GM19023 (cell line): ENCODE measurements around the gene RBM42.
"Not testable (repeated sequence)": the region's sequence is repeated elsewhere in the genome, so short reads cannot be mapped to it uniquely, and the experiment has no call there.

ENCODE experiments used
- ATAC-seq: cut with Tn5 transposase; IDR thresholded peaks from one replicate; pipeline ENCODE4 v1.9.1; 2021; ENCODE audit warnings: mild to moderate bottlenecking, moderate library complexity; ENCODE audit not compliant: unreplicated experiment

Gene RBM42

GRCh38 chr19:35648017-35648961 lies 19.5 kb downstream of the RBM42 start, which contains the start of gene COX6B1:
COX6B1 (plus strand) TSS chr19:35648323; CDS start chr19:35651244, 2,921 bp downstream.
- peak; percentile 51 for ATAC-seq

GRCh38 chr19:35650581-35650980 lies 21.7 kb downstream of the RBM42 start:
- no peak for ATAC-seq

GRCh38 chr19:35654828-35655227 lies 26.0 kb downstream of the RBM42 start:
- ATAC-seq = not testable (repeated sequence)

DNA sequence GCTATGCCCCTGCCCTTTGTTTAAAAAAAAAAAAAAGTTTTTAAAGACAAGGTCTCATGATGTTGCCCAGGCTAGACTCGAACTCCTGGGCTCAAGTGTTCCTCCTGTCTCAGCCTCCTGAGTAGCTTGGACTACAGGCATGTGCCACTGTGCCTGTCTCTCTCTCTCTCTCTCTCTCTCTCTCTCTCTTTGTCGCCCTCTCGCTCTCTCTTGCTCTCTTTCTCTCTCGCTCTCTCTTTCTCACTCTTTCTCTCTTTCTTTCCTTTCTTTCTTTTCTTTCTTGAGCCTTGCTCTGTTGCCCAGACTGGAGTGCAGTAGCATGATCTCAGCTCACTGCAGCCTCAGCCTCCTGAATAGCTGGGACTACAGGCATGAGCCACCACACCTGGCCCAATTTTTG lies 26.8 kb downstream of the RBM42 start:
- no peak for ATAC-seq

DNA sequence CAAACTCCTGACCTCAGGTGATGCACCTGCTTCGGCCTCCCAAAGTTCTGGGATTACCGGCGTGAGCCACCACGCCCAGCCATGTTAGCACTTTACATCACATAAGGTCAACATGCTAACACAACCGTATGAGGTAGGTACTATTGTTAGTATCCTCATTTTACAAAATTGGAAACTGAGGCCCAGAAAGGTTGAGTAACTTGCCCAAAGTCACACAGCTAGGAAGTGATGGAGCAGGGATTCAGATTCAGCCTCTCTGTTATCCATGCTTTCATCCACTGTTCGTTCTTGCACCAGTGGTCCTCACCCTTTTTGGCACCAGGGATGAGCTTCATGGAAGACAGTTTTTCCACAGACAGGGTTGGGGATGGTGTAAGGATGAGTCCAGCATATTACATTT lies 27.9 kb downstream of the RBM42 start:
- no peak for ATAC-seq

DNA sequence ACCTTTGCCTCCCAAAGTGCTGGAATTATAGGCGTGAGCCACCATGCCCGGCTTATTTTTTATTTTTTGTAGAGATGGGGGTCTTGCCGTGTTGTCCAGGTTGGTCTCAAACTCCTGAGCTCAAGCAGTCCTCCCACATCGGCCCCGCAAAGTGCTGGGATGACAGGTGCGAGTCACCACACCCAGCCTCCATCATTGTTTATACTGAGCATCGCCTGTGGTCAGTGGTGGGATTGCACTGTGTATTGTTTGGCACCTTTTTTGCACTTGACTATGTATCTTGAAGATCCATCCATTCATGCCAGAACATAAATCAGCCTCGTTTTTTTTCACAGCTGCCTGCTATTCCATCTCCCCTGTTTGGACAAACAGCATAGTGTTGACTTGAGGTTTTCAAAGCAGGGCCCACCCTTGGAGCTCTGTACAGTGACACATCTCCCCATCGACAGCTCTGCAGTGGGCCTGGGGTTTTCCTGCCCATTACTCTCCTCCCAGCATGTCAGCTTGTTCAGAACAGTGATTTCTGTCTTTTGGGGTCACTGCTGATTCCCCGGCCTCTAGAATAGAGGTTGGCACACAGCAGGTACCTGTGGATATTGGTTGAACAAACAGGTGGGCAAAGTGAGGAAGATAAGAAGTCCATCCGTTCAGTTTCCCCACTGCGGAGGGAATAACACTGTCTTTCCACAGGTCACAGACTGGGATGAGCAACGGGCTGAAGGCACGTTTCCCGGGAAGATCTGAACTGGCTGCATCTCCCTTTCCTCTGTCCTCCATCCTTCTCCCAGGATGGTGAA lies 29.3 kb downstream of the RBM42 start:
- ATAC-seq = no peak

GRCh38 chr19:35661995-35662340 lies 33.1 kb downstream of the RBM42 start:
- ATAC-seq = no peak

DNA sequence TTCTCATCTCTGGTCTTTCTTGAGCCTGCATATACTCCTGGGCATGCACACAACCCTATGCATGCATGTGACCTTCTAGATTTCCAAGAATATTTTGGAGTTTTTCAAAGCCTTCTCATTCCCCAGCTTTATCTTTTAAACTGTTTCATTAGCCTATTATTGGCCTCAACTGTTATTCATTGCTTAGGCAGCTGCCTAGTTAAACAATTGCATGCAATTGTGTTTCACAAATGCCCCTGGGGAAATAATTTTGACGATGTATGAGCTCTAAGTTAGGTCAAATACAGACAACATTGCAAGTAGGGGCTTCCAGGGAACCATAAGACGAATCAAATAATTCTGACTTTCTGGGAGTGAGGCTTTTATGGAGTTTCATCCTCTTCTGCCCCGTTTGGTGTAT lies 35.1 kb downstream of the RBM42 start:
- no peak for ATAC-seq

GRCh38 chr19:35665157-35665556 lies 36.3 kb downstream of the RBM42 start:
- ATAC-seq = no peak

DNA sequence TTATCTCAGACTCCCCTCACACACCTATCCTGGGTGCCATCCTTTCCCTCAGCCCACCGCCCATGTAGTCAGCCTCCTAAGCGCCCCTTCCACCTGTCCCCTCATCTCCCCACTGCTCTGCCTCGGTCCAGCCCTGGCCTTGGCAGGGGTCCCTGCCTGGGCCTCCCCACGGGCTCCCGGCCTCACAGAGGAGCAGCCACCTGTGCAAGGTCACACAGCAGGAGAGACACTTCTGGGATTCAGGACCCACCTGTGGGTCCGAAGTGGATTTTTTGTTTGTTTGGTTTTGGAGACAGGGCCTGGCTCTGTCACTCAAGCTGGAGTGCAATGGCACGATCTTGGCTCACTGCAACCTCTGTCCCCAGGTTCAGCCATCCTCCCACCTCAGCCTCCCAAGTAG lies 36.8 kb downstream of the RBM42 start:
- ATAC-seq = no peak

- ATAC-seq = no peak
Observed at GRCh38 chr19:35666251-35666913, 37.5 kb downstream of the RBM42 start, which contains the start of gene UPK1A. UPK1A (plus strand) TSS chr19:35666517; CDS start chr19:35666813, 296 bp downstream.

GRCh38 chr19:35669566-35669965 lies 40.7 kb downstream of the RBM42 start:
- ATAC-seq = no peak

- ATAC-seq = no peak
Observed at GRCh38 chr19:35669974-35670373, 41.1 kb downstream of the RBM42 start.

DNA sequence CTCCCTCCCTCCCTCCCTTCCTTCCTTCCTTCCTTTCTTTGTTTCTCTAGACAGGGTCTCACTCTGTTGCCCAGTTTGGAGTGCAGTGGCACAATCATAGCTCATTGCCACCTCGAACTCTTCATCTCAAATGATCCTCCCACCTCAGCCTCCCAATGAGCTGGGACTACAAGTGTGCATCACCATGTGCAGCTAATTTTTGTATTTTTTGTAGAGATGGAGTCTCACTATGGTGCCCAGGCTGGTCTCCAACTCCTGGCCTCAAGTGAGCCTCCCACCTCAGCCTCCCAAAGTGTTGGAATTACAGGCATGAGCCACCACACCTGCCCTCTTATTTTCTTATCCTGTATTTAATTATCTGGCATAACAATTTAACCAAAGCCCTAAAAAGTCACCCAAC lies 41.9 kb downstream of the RBM42 start:
- no peak for ATAC-seq

DNA sequence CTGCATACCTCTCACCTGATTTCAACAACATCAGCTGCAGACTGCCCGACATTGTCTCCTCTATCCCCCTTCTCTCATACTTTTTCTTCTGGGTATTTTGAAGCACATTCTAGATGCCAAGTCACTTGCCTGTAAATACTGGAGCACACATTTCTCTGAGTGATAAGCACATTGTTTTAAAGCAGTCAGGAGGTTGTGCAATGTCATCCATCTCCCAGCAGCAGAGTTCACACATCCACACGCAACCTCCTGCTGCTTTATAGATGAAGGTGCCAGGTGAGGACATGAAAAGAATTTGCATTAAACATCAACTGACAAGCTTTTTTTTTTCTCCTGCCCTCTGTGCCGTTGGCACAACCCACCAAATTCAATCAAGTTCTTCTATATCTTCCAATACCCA lies 43.0 kb downstream of the RBM42 start:
- ATAC-seq = no peak

GRCh38 chr19:35673121-35673804 lies 44.4 kb downstream of the RBM42 start:
- ATAC-seq = no peak

- ATAC-seq = no peak
Observed at GRCh38 chr19:35675589-35676140, 46.8 kb downstream of the RBM42 start.
